ENCODE measurements around the gene RPS6KA1. TPM values are rescaled to one million over a fixed set of nuclear protein-coding genes. Genes with fewer than 3 reads are reported as not detected.

The RPS6KA1 gene
- total and polyA plus RNA-seq, 10 of the 15 experiments (the other 5 are each of a cell fraction or from before 2014, with no cell fraction given): 5.0 to 136 (median 91.5) TPM

GRCh38 chr1:26538480-26539412, 9.2 kb downstream of the RPS6KA1 start (continued):
- no peak for TF ChIP-seq NKRF (conservative IDR thresholded peaks at IDR 0.05)
- no peak for TF ChIP-seq PAX5 (IDR thresholded peaks at IDR 0.05; ENCODE audit: borderline replicate concordance, low read depth, low read length)
- TF ChIP-seq SMAD1 (IDR thresholded peaks at IDR 0.05; ENCODE audit: low read depth, partially characterized antibody): no peak
- 0 out of 2 replicates have a peak, but pooled peaks have one; percentile 20 for TF ChIP-seq ZBED1 (IDR thresholded peaks at IDR 0.05; ENCODE audit: borderline replicate concordance)
- no peak for TF ChIP-seq E2F4 (IDR thresholded peaks at IDR 0.05; ENCODE audit: low read depth, low read length)
- peak; percentile 33; the same call in 1 of the 2 replicates for TF ChIP-seq SMC3 (IDR thresholded peaks at IDR 0.05; ENCODE audit: borderline replicate concordance, low read length)
- peak; percentile 52 for TF ChIP-seq SMARCA5 (IDR thresholded peaks at IDR 0.05)
- TF ChIP-seq ZNF622 (IDR thresholded peaks at IDR 0.05): no peak
- no peak for TF ChIP-seq GATAD2B (conservative IDR thresholded peaks at IDR 0.05; ENCODE audit: low read depth)
- no peak for TF ChIP-seq CUX1 (IDR thresholded peaks at IDR 0.05; ENCODE audit: insufficient replicate concordance, low read depth, low read length)
- peak; percentile 39; the same call in 1 of the 2 replicates for TF ChIP-seq RAD21 (IDR thresholded peaks at IDR 0.05; ENCODE audit: insufficient read depth, low read depth, low read length)
- TF ChIP-seq SRF (IDR thresholded peaks at IDR 0.05; ENCODE audit: low read depth in 2 of 2, low read length in 2 of 2): no peak
- peak; percentile 60; the same call in 1 of the 2 replicates for TF ChIP-seq ZNF217 (IDR thresholded peaks at IDR 0.05)
- no peak for TF ChIP-seq MXI1 (IDR thresholded peaks at IDR 0.05; ENCODE audit: low read depth, low read length)
